ENCODE data around the gene TRDN. TPM values are rescaled to one million over a fixed set of nuclear protein-coding genes. Genes with fewer than 3 reads are reported as not detected.

The TRDN gene
- total and polyA plus RNA-seq, 2 donors from 2014 or later: 0.19 TPM; not detected in 1

- TF ChIP-seq CTCF (IDR thresholded peaks at IDR 0.05; ENCODE audit: borderline replicate concordance, extremely low read depth, insufficient read depth): no peak
- H3K4me1 ChIP-seq (ENCODE audit: control insufficient read depth in 2 of 3, insufficient read depth in 2 of 3, low read depth in 1 of 3, low read length in 3 of 3): no peaks in the 10 kb centered on the region
- H3K36me3 ChIP-seq (ENCODE audit: control insufficient read depth in 2 of 3, insufficient read depth in 3 of 3, low read length in 3 of 3): no peaks in the 10 kb centered on the region
- DNase-seq (peak in 1 of 5 donors; percentile 9), FAIRE-seq (no peak)
- no peaks in the 10 kb centered on the region for H3K27me3 ChIP-seq (ENCODE audit: control insufficient read depth, insufficient read depth, low read length)
- no peak overlapping the region for H3K27ac ChIP-seq (ENCODE audit: low read depth in 2 of 2, low read length in 2 of 2)
- no peak overlapping the region for H3K4me3 ChIP-seq (ENCODE audit: low read length in 3 of 3)
- no peak overlapping the region for H3K9ac ChIP-seq (ENCODE audit: low read length in 3 of 3)
- intact Hi-C loops (cut with DNase I): no loop called here
- H3K9me3 ChIP-seq (ENCODE audit: control insufficient read depth in 2 of 3, insufficient read depth in 1 of 3, low read length in 3 of 3): no peaks in the 10 kb centered on the region
Measured at GRCh38 chr6:123604067-123604466, 32.7 kb downstream of the TRDN start.

GRCh38 chr6:123598011-123598410, 38.7 kb downstream of the TRDN start:
- intact Hi-C loops (cut with DNase I): no loop called here
- TF ChIP-seq CTCF (IDR thresholded peaks at IDR 0.05; ENCODE audit: borderline replicate concordance, extremely low read depth, insufficient read depth): no peak
- FAIRE-seq: no peak
- H3K9me3 ChIP-seq (ENCODE audit: control insufficient read depth in 2 of 3, insufficient read depth in 1 of 3, low read length in 3 of 3): no peaks in the 10 kb centered on the region
- H3K27ac ChIP-seq (ENCODE audit: low read depth in 2 of 2, low read length in 2 of 2): no peak overlapping the region
- no peak for DNase-seq
- no peak overlapping the region for H3K4me3 ChIP-seq (ENCODE audit: low read length in 3 of 3)
- no peaks in the 10 kb centered on the region for H3K27me3 ChIP-seq (ENCODE audit: control insufficient read depth, insufficient read depth, low read length)
- no peaks in the 10 kb centered on the region for H3K4me1 ChIP-seq (ENCODE audit: control insufficient read depth in 2 of 3, insufficient read depth in 2 of 3, low read depth in 1 of 3, low read length in 3 of 3)
- H3K36me3 ChIP-seq (ENCODE audit: control insufficient read depth in 2 of 3, insufficient read depth in 3 of 3, low read length in 3 of 3): no peaks in the 10 kb centered on the region
- H3K9ac ChIP-seq (ENCODE audit: low read length in 3 of 3): no peak overlapping the region

- Histone ChIP-seq H3K9ac (ENCODE audit: low read length in 3 of 3) (no peak overlapping the region), H3K36me3 (ENCODE audit: control insufficient read depth in 2 of 3, insufficient read depth in 3 of 3, low read length in 3 of 3) (no peaks in the 10 kb centered on the region), H3K4me3 (ENCODE audit: low read length in 3 of 3) (no peak overlapping the region), H3K9me3 (ENCODE audit: control insufficient read depth in 2 of 3, insufficient read depth in 1 of 3, low read length in 3 of 3) (no peaks in the 10 kb centered on the region), H3K27me3 (ENCODE audit: control insufficient read depth, insufficient read depth, low read length) (no peaks in the 10 kb centered on the region), H3K4me1 (ENCODE audit: control insufficient read depth in 2 of 3, insufficient read depth in 2 of 3, low read depth in 1 of 3, low read length in 3 of 3) (no peaks in the 10 kb centered on the region), H3K27ac (ENCODE audit: low read depth in 2 of 2, low read length in 2 of 2) (no peak overlapping the region)
- intact Hi-C loops (cut with DNase I): no loop called here
- no peak for FAIRE-seq
- no peak for DNase-seq
- no peak for TF ChIP-seq CTCF (IDR thresholded peaks at IDR 0.05; ENCODE audit: borderline replicate concordance, extremely low read depth, insufficient read depth)
Measured at GRCh38 chr6:123594776-123595175, 42.0 kb downstream of the TRDN start.

GRCh38 chr6:123592426-123592825, 44.3 kb downstream of the TRDN start:
- no peak overlapping the region for H3K4me3 ChIP-seq (ENCODE audit: low read length in 3 of 3)
- DNase-seq (no peak), FAIRE-seq (no peak)
- H3K4me1 ChIP-seq (ENCODE audit: control insufficient read depth in 2 of 3, insufficient read depth in 2 of 3, low read depth in 1 of 3, low read length in 3 of 3): no peaks in the 10 kb centered on the region
- intact Hi-C loops (cut with DNase I): no loop called here
- H3K9ac ChIP-seq (ENCODE audit: low read length in 3 of 3): no peak overlapping the region
- H3K36me3 ChIP-seq (ENCODE audit: control insufficient read depth in 2 of 3, insufficient read depth in 3 of 3, low read length in 3 of 3): no peaks in the 10 kb centered on the region
- H3K9me3 ChIP-seq (ENCODE audit: control insufficient read depth in 2 of 3, insufficient read depth in 1 of 3, low read length in 3 of 3): no peaks in the 10 kb centered on the region
- TF ChIP-seq CTCF (IDR thresholded peaks at IDR 0.05; ENCODE audit: borderline replicate concordance, extremely low read depth, insufficient read depth): no peak
- no peak overlapping the region for H3K27ac ChIP-seq (ENCODE audit: low read depth in 2 of 2, low read length in 2 of 2)
- H3K27me3 ChIP-seq (ENCODE audit: control insufficient read depth, insufficient read depth, low read length): no peaks in the 10 kb centered on the region
